Breast epithelium (tissue), 4 donors: ENCODE measurements around the gene LILRA6. TPM values are rescaled to one million over a fixed set of nuclear protein-coding genes. Genes with fewer than 3 reads are reported as not detected.

ENCODE experiments used
- DNase-seq, 2 donors: peaks; one replicate each; pipeline ENCODE4 v3.0.0-alpha.2; 2019; ENCODE audit warnings: low spot score in 2 of 2
- H3K27ac ChIP-seq, 2 donors: fragments of 200-600 bp; sonication (generic) in 1 of 2; one replicate each; pipeline ENCODE4 v1.5.1; 2016 to 2019; ENCODE audit warnings: mild to moderate bottlenecking in 1 of 2
- H3K27me3 ChIP-seq, 2 donors: fragments of 200-600 bp; sonication (generic) in 1 of 2; one replicate each; pipeline versions ENCODE4 v1.5.1 to v1.6.0; 2017 to 2019; ENCODE audit warnings: control low read depth in 1 of 2, mild to moderate bottlenecking in 1 of 2
- H3K36me3 ChIP-seq: fragments of 200-600 bp; one replicate; pipeline ENCODE4 v1.5.1; 2019
- H3K4me1 ChIP-seq, 2 donors: fragments of 200-600 bp; sonication (generic); one replicate each; pipeline ENCODE4 v1.5.1; 2016 to 2019; ENCODE audit warnings: control low read depth in 1 of 2
- H3K4me3 ChIP-seq, 3 donors: fragments of 200-600 bp; sonication (generic); 1 replicate in 2 of 3; 2 replicates in 1 of 3; pipeline ENCODE4 v1.5.1; 2016 to 2019; ENCODE audit warnings: mild to moderate bottlenecking in 3 of 3, moderate library complexity in 2 of 3
- H3K9me3 ChIP-seq, 2 donors: fragments of 200-600 bp; sonication (generic) in 1 of 2; one replicate each; pipeline ENCODE4 v1.5.1; 2016 to 2019; ENCODE audit warnings: control low read depth in 1 of 2
- POLR2A ChIP-seq: fragments of 450-650 bp; IDR thresholded peaks from one replicate; pipeline ENCODE4 v1.6.1; 2016; ENCODE audit warnings: antibody characterized with exemption, mild to moderate bottlenecking, moderate library complexity
- POLR2AphosphoS5 ChIP-seq, 3 donors: sonication (generic); formaldehyde crosslinking; IDR thresholded peaks; one replicate each; pipeline ENCODE4 v1.6.1; 2017; ENCODE audit warnings: antibody characterized with exemption in 3 of 3
- intact Hi-C: fragments of 100-400 bp; cut with DNase I; formaldehyde crosslinking; loops from one replicate; pipeline ENCODE4 v1.15.1; 2023; ENCODE audit warnings: low total_unique reads
- total RNA-seq, 3 donors: library from RNA; depleted of rRNA; stranded (reverse); fragments of >200 nt; gene quantifications; one replicate each; pipeline ENCODE4 v1.1.0, GENCODE V29; 2016
- TF ChIP-seq, protein P1 (sequence below), 3 donors: fragments of 450-650 bp; IDR thresholded peaks; one replicate each; pipeline ENCODE4 v1.5.1; 2016 to 2017; ENCODE audit warnings: antibody characterized with exemption in 3 of 3, mild to moderate bottlenecking in 3 of 3, moderate library complexity in 3 of 3

The LILRA6 gene
- total RNA-seq, 3 donors from 2014 or later: 1.3 to 2.9 (median 1.8) TPM

DNA sequence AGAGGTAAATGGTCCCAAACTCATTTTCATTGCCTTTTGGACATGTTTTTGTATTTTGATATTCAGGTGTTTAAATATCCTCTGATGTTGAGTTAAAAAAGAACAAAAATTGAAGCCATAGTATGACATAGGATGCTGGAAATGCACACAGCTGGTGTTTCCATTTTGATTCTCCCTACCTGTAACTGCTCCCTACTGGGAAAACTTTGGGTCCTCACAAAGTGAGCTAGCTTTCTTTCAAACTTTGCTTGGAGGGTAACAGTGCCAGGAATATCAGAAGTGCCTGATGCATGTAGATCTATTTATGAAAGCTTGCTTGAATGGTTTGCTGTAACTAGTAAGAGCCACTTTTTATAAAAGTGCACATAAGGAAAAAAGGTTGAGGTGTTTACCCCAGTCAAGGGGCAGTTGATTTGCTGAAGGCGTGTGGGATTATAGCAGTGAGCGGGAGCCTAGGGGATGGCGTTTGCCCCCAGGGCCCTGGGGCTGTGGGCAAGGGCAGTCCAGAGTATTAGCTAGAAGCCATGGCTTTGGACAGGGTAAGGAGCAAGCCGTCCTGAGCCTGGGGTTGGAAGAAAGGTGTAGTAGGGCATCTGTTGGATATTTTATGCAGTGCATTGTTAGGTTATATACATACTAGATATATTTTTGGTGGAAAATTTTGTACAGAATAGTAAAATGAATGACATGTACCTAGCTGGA is 37.7 kb downstream of the LILRA6 start:
- no peak for DNase-seq
- Histone ChIP-seq H3K9me3 (no peaks in the 10 kb centered on the region), H3K4me1 (peaks cover 13 to 18% of the 10 kb centered on the region in 2 donors), H3K4me3 (peak overlapping the region in 1 of 3 donors; percentile 93), H3K27ac (no peak overlapping the region), H3K27me3 (no peaks in the 10 kb centered on the region), H3K36me3 (peaks cover 4% of the 10 kb centered on the region)
- TF ChIP-seq POLR2A (no peak), POLR2AphosphoS5 (IDR thresholded peaks at IDR 0.05) (no peak)
- TF ChIP-seq, protein P1, sequence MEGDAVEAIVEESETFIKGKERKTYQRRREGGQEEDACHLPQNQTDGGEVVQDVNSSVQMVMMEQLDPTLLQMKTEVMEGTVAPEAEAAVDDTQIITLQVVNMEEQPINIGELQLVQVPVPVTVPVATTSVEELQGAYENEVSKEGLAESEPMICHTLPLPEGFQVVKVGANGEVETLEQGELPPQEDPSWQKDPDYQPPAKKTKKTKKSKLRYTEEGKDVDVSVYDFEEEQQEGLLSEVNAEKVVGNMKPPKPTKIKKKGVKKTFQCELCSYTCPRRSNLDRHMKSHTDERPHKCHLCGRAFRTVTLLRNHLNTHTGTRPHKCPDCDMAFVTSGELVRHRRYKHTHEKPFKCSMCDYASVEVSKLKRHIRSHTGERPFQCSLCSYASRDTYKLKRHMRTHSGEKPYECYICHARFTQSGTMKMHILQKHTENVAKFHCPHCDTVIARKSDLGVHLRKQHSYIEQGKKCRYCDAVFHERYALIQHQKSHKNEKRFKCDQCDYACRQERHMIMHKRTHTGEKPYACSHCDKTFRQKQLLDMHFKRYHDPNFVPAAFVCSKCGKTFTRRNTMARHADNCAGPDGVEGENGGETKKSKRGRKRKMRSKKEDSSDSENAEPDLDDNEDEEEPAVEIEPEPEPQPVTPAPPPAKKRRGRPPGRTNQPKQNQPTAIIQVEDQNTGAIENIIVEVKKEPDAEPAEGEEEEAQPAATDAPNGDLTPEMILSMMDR (IDR thresholded peaks at IDR 0.05): no peak
- intact Hi-C loops: no loop called here

DNA sequence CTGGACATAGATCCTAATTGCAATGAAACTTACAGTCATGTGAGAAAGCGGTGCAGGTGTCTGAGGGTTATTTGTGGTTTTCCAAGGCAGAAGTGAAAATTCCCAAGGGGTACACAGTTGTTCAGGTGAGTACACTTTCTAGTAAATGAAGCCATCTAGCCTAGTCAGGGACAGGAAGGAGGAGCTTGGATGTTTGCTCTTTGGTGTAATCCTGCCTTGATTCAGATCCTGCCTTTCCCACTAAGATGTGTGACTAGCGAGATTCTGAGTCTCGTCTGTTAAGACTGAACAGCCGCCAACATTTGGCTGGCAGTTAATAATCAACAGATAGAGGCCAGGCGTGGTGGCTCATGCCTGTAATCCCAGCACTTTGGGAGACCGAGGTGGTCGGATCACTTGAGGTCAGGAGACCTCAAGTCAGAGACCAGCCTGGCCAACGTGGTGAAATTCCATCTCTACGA is 39.4 kb downstream of the LILRA6 start:
- H3K36me3 ChIP-seq: peaks cover 4% of the 10 kb centered on the region
- peaks cover 5 to 13% of the 10 kb centered on the region in 2 donors for H3K4me1 ChIP-seq
- no peaks in the 10 kb centered on the region for H3K9me3 ChIP-seq
- no peaks in the 10 kb centered on the region for H3K27me3 ChIP-seq
- no peak overlapping the region for H3K27ac ChIP-seq
- no peak for DNase-seq
- peak overlapping the region in 1 of 3 donors; percentile 93 for H3K4me3 ChIP-seq
- intact Hi-C loops: no loop called here
- TF ChIP-seq POLR2AphosphoS5 (IDR thresholded peaks at IDR 0.05): no peak
- TF ChIP-seq, protein P1 (IDR thresholded peaks at IDR 0.05): no peak
- no peak for TF ChIP-seq POLR2A

DNA sequence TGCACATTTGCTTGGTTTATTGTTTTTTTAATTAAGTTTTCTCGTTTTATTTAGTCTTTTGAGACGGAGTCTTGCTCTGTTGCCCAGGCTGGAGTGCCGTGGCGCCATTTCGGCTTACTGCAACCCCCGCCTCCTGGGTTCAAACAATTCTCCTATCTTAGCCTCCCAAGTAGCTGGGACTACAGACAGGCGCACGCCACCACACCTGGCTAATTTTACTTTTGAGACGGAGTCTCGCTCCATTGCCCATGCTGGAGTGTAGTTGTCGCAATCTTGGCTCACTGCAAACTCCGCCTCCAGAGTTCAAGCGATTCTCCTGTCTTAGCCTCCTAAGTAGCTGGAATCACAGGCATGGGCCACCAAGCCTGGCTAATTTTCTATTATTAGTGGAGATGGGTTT is 40.6 kb downstream of the LILRA6 start:
- no peaks in the 10 kb centered on the region for H3K9me3 ChIP-seq
- H3K36me3 ChIP-seq: peaks cover 4% of the 10 kb centered on the region
- no peak for DNase-seq
- peak overlapping the region; percentile 60 to 93 (median 68) for H3K4me3 ChIP-seq
- H3K27ac ChIP-seq: peak overlapping the region; percentile 1 to 97
- H3K4me1 ChIP-seq: peaks cover 5 to 13% of the 10 kb centered on the region in 2 donors
- intact Hi-C loops: no loop called here
- TF ChIP-seq POLR2AphosphoS5 (IDR thresholded peaks at IDR 0.05): no peak
- no peak for TF ChIP-seq POLR2A
- TF ChIP-seq, protein P1 (IDR thresholded peaks at IDR 0.05): no peak
- H3K27me3 ChIP-seq: no peaks in the 10 kb centered on the region

DNA sequence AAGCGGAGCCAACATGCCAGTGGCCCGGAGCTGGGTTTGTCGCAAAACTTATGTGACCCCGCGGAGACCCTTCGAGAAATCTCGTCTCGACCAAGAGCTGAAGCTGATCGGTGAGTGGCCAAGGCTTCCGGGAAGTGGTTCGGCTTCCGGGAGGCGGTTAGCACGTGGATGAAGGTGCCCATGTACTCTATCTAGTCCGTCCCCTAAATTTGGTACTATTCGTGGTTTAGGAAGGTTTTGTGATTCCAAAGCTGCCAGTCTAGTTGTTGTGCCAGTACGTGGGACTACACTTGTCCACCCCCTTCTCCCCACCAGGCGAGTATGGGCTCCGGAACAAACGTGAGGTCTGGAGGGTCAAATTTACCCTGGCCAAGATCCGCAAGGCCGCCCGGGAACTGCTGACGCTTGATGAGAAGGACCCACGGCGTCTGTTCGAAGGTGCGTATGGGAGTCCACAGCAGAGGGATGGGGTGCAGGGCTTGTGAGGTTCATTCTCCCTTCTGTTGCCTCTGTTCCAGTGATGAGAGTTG is 41.4 kb downstream of the LILRA6 start:
- Histone ChIP-seq H3K27ac (peak overlapping the region; percentile 97), H3K4me1 (peaks cover 5 to 13% of the 10 kb centered on the region in 2 donors), H3K36me3 (no peaks in the 10 kb centered on the region), H3K9me3 (no peaks in the 10 kb centered on the region), H3K4me3 (peak overlapping the region; percentile 60 to 93 (median 68)), H3K27me3 (no peaks in the 10 kb centered on the region)
- intact Hi-C loops: no loop called here
- DNase-seq: no peak
- TF ChIP-seq POLR2A (no peak), POLR2AphosphoS5 (IDR thresholded peaks at IDR 0.05) (no peak)
- TF ChIP-seq, protein P1 (IDR thresholded peaks at IDR 0.05): no peak

DNA sequence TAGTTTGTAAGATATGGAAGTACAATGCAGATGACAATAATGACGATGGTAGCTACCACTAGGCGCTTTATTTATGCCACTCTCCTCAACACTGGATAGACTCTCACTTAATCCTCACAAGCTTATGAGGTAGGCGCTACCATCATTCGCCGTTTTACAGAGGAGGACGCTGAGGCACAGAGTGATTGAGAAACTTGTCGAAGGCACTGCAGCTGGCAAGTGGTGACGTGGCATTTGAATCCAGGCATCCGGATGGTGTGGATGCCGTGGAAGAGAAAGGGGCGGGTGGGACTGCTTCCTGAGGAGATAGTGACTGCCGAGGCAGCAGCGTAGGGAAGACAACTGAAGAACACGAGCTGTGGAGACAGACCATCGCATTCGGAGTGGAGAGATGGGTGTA is 43.2 kb downstream of the LILRA6 start:
- Histone ChIP-seq H3K4me3 (no peak overlapping the region), H3K27me3 (no peaks in the 10 kb centered on the region), H3K36me3 (no peaks in the 10 kb centered on the region), H3K27ac (peak overlapping the region in 1 of 2 donors; percentile 97), H3K9me3 (no peaks in the 10 kb centered on the region), H3K4me1 (peaks cover 5 to 13% of the 10 kb centered on the region in 2 donors)
- DNase-seq: no peak
- TF ChIP-seq, protein P1 (IDR thresholded peaks at IDR 0.05): no peak
- no peak for TF ChIP-seq POLR2A
- TF ChIP-seq POLR2AphosphoS5 (IDR thresholded peaks at IDR 0.05): no peak
- intact Hi-C loops: no loop called here
